ENCODE measurements around the gene ANKRD10. TPM values are rescaled to one million over a fixed set of nuclear protein-coding genes. Genes with fewer than 3 reads are reported as not detected.

ANKRD10 gene
- total and polyA plus RNA-seq, 5 donors: 41.1 to 90.9 (median 61.1) TPM

DNA sequence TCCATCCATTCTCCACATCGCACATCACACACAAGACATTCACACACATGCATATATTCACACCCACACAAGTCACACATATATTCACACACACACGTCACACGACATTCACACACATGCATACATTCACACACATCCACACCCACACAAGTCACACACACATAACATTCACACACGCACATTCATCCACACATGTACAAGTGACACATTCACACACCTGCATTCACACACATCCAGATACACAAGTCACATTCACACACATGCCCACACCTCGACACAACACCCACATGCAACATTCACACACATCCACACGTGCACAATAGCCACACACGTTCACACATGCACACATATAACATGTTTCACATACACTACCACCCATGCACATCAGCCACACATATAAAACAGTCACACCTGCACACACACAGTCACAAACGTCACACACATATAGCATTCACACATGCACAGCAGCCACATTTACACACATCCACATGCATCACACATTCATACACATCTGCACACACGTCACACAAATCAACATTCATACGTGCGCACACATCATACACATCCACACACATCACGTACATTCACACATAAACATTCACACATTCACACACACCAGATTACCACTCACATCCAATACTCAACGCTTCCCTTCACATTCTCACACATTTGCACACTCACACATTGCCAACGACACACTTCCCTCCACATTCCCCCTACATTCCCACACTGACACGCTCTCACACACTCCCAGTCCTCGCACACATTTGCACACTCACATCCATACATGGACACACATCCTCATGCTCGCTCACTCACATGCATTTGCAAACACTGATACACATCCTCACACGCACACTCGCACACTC lies 41.0 kb downstream of the ANKRD10 start:
- 64% methylated on average over 19 of the region's 19 CpGs for WGBS
- ATAC-seq (no peak), DNase-seq (no peak)
- Histone ChIP-seq H3K4me1 (ENCODE audit: control insufficient read depth, insufficient read depth, low read length) (peaks cover 3% of the 10 kb centered on the region), H3K4me3 (ENCODE audit: low read length) (no peak overlapping the region), H3K9me3 (ENCODE audit: control insufficient read depth, low read length) (no peaks in the 10 kb centered on the region), H3K27ac (ENCODE audit: low read length) (no peak overlapping the region), H3K27me3 (ENCODE audit: control insufficient read depth, insufficient read depth) (no peaks in the 10 kb centered on the region)
- intact Hi-C loops (cut with DNase I): loop anchor here in 2 of 4 donors (5.0 kb wide), 1 partner anchor 38 kb away; no protein-coding TSS in a partner anchor

DNA sequence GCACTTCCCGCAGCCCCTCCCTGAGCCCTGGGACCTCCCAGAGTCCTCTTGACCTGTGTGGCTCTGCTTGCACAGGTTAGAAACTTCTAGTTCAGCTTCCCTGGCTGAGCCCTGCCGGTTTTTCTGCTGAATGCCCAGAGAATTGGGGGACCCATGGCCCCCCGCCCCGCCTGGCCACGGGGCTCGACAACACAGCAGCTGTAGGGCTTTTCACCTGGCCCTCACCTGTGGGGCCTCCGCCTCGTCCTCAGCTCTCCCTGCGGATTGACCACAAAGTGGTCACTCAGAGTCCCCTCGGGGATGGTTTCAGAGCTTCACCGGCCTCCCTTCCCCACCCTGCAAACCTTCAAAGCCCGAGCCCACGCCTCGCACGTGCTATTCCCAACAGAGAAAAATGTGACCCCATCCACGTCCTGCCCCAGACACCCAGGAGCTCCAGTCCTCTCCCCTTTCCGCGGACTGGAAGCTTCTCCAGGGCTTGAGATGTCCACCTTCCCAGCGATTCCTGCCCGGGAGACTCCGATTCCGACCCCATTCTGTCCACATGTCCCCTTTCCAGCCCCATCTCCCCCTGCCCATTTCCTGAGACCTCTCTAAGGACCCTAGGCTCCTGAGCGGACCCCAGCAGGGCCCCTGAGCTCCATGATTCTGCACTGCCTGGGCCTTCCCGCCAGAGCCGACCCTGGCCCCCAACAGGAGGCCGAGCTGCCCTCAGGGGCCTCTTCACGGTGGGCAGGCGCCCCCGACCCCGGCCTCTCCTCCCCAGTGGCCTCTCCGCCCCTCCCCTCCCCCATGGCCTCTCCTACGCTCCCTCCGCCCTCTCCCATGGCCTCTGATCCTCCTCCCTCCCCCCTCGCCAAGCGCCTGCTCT lies 41.9 kb downstream of the ANKRD10 start:
- ATAC-seq (no peak), DNase-seq (no peak)
- Histone ChIP-seq H3K27ac (ENCODE audit: low read length) (no peak overlapping the region), H3K4me1 (ENCODE audit: control insufficient read depth, insufficient read depth, low read length) (peaks cover 3% of the 10 kb centered on the region), H3K4me3 (ENCODE audit: low read length) (no peak overlapping the region), H3K27me3 (ENCODE audit: control insufficient read depth, insufficient read depth) (no peaks in the 10 kb centered on the region), H3K9me3 (ENCODE audit: control insufficient read depth, low read length) (no peaks in the 10 kb centered on the region)
- 88% methylated on average over 35 of the region's 35 CpGs for WGBS
- intact Hi-C loops (cut with DNase I): loop anchor here in 2 of 4 donors (5.0 kb wide), 1 partner anchor 39 kb away; no protein-coding TSS in a partner anchor

DNA sequence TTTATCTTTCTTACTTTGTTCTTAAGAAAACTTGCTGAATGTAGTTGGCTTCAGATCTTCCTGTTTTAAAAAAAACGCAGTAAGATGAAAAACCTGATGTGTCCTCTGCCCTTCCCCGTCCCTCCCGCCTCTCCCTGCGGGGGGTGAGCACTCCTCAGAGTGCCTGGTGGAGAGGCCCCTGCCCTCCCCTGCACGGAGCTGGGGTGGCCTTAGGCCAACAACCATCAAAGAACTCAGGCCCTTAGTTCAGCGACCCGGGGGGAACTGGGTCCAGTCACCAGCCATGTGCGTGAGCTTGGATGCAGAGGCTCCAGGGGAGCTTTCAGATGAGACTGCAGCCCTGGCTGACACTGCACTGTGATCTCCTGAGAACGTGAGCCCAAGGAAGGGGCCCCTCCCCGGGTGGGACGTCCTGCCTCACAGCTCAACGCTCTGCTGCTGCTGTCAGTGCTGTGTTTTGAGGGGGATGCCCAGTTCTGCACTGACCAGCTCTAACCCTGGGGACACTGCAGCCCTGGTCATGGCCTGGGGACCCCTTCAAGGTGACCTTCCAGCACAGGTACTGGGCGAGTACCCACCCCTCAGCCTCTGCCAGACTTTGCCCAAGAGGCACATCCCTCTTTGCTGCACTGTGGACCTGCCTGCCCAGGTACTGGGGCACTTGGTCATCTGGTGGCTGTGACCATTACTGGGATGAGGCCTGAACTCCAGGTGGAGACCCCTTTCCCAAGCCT lies 42.7 kb downstream of the ANKRD10 start:
- no peaks in the 10 kb centered on the region for H3K27me3 ChIP-seq (ENCODE audit: control insufficient read depth, insufficient read depth)
- no peaks in the 10 kb centered on the region for H3K9me3 ChIP-seq (ENCODE audit: control insufficient read depth, low read length)
- no peak overlapping the region for H3K4me3 ChIP-seq (ENCODE audit: low read length)
- no peak for ATAC-seq
- 74% methylated on average over 13 of the region's 13 CpGs for WGBS
- no peak for DNase-seq
- intact Hi-C loops (cut with DNase I): loop anchor here in 2 of 4 donors (5.0 kb wide), 1 partner anchor 40 kb away; no protein-coding TSS in a partner anchor
- peaks cover 3% of the 10 kb centered on the region for H3K4me1 ChIP-seq (ENCODE audit: control insufficient read depth, insufficient read depth, low read length)
- H3K27ac ChIP-seq (ENCODE audit: low read length): no peak overlapping the region

DNA sequence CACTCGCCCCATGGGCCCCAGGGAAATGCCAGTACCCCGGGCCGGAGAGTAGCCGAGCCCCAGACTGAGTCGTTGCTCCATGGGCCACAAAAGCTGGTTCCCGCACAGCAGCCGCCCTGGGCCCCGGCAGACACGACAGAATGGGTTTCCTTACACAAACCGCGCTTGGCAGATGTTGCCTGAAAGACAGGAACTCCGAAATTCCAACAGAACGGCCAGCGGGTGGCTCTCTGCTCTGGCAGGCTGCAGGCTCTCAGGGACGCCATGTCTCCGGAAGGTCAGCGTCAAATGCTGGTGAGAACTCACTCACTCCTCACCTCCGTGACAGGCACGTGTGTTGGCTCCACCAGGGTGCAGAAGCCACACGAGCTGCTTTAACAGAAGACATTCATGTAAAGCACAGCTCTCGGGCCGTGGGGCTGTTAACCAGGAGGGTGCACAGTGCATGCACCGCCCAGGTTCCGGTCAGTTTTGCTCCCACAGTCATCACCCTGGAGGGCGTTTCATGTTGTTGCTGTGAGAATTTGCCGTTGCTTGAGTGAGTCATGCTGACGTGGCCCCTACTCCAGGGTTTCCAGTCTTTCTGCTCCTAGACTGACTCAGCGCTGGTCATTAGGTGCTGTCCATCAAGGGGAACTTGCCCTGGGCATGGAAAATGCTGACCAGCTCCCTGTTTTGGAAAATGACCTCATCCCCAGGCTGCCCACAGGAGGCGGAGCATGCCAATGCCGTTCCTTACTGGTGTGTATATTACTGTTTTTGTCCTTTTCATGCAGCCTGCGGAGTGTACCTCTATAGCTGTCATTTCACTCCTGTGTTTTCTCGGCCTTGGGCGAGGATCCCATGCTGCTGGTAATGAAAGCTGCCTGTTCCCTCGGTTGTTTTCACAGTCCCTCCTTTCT lies 44.8 kb downstream of the ANKRD10 start:
- ATAC-seq (peak; percentile 89 to 92), DNase-seq (peak; percentile 85 to 93 (median 91))
- Histone ChIP-seq H3K27ac (ENCODE audit: low read length) (peak overlapping the region; percentile 86), H3K9me3 (ENCODE audit: control insufficient read depth, low read length) (no peaks in the 10 kb centered on the region), H3K4me3 (ENCODE audit: low read length) (peak overlapping the region; percentile 4), H3K4me1 (ENCODE audit: control insufficient read depth, insufficient read depth, low read length) (peaks cover 3% of the 10 kb centered on the region), H3K27me3 (ENCODE audit: control insufficient read depth, insufficient read depth) (no peaks in the 10 kb centered on the region)
- 21% methylated on average over 34 of the region's 34 CpGs for WGBS
- intact Hi-C loops (cut with DNase I): loop anchor here in 2 of 4 donors (5.0 kb wide), 1 partner anchor 42 kb away; no protein-coding TSS in a partner anchor

DNA sequence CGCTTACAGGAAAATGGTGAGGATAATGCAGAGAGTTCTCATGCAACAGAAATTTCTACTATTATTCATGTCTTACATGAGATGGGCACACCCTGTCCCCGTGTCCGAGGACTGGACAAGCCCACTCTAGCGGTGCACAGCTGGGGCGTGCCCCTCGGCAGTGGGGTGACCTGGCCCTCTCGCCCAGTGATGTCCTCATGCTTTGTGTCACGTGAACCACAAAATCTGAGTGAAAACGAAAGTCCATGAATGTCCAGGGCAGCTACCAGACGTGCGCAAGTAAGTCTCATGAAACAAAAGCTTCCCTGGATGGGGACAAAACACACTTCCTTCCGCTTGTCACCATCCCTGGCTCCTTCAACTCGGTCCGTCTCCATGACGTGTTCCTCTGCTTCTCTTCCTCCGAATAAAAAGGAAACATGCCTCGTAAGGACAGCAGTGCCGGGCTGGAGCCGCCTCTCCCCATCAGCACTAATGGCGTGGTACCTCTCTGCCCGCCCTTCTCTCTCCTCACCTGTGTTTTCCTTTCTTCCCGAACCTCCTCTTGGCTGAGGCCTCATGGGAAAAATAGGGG lies 45.6 kb downstream of the ANKRD10 start:
- Histone ChIP-seq H3K9me3 (ENCODE audit: control insufficient read depth, low read length) (no peaks in the 10 kb centered on the region), H3K27me3 (ENCODE audit: control insufficient read depth, insufficient read depth) (no peaks in the 10 kb centered on the region), H3K4me1 (ENCODE audit: control insufficient read depth, insufficient read depth, low read length) (peaks cover 3% of the 10 kb centered on the region), H3K4me3 (ENCODE audit: low read length) (peak overlapping the region; percentile 4), H3K27ac (ENCODE audit: low read length) (peak overlapping the region; percentile 86)
- ATAC-seq: peak; percentile 17 to 49
- WGBS: 66% methylated on average over 22 of the region's 22 CpGs
- DNase-seq: peak in 1 of 3 donors; percentile 57
- intact Hi-C loops (cut with DNase I): no loop called here

DNA sequence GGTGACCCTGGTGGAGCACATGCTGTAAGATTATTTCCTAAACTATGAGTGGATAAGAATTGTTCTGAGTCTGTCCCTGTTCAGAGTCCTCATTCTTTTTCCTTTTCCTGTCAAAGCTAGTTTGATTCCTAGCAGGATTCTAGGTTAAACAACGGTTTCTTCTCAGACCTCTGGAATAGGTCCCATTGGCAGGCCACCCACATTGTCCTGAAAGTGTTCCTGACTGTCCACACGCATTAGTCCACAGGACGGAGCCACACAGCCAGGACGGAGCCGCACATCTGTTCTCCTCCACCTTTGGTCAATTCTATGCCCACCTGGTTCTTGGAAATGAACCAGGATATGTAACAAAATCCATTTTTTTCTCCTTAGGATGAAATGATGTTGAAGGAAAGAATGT lies 46.1 kb downstream of the ANKRD10 start:
- Histone ChIP-seq H3K4me3 (ENCODE audit: low read length) (no peak overlapping the region), H3K9me3 (ENCODE audit: control insufficient read depth, low read length) (no peaks in the 10 kb centered on the region), H3K4me1 (ENCODE audit: control insufficient read depth, insufficient read depth, low read length) (peaks cover 3% of the 10 kb centered on the region), H3K27me3 (ENCODE audit: control insufficient read depth, insufficient read depth) (no peaks in the 10 kb centered on the region), H3K27ac (ENCODE audit: low read length) (peak overlapping the region; percentile 14)
- ATAC-seq (no peak), DNase-seq (no peak)
- WGBS: 66% methylated on average over 5 of the region's 5 CpGs
- intact Hi-C loops (cut with DNase I): no loop called here

DNA sequence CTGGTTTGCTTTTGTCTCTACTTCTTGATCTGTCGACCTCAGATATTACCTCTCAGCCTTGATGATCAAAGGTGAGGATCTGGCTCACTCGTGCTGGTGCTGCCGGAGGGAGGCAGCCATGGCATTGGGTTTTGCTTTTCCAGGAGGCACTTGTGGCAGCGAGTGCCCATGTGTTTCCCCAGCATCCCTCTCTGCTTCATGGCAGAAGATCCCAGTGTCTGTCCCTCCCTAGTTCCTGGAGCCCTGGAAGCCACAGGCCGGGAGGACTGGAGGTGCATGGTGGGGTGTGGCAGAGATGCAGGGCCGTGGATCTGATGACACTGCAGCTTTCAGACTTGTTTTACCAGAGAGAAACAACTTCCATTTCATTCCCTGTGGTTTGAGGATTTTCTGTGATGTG lies 47.5 kb downstream of the ANKRD10 start:
- no peaks in the 10 kb centered on the region for H3K27me3 ChIP-seq (ENCODE audit: control insufficient read depth, insufficient read depth)
- no peak overlapping the region for H3K27ac ChIP-seq (ENCODE audit: low read length)
- peaks cover 3% of the 10 kb centered on the region for H3K4me1 ChIP-seq (ENCODE audit: control insufficient read depth, insufficient read depth, low read length)
- DNase-seq (no peak), ATAC-seq (no peak)
- no peaks in the 10 kb centered on the region for H3K9me3 ChIP-seq (ENCODE audit: control insufficient read depth, low read length)
- intact Hi-C loops (cut with DNase I): no loop called here
- 87% methylated on average over 6 of the region's 6 CpGs for WGBS
- no peak overlapping the region for H3K4me3 ChIP-seq (ENCODE audit: low read length)

DNA sequence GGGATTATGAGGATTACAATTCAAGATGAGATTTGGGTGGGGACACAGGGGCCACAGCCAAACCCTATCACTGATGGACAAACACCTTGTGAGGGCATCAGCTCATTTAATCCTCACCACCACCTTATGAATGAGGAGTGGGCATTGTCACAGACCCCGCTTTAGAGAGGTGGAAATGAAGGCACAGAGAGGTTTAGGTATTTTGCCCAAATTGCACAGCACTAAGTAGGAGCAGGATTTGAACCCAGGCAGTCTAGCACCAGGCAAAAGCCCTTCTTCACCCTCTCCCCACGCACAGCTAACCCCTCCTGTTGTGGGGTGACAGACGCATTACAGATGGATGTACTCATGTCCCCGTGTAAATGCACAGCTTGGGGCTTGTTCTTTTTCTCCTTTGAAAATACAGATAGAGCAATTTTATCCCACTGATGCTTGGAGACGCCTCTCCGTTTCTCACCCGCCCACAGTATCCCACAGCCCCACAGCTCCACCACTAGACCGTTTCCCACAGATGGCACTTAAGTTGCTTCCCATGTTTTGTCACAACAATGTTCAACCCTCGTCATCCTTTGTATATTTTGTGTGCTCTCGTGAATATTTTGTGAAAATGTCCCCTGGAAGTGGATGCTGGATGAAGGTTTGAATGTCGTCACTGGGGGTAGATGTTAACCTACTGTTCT lies 48.2 kb downstream of the ANKRD10 start:
- ATAC-seq (no peak), DNase-seq (no peak)
- no peaks in the 10 kb centered on the region for H3K9me3 ChIP-seq (ENCODE audit: control insufficient read depth, low read length)
- peaks cover 3% of the 10 kb centered on the region for H3K4me1 ChIP-seq (ENCODE audit: control insufficient read depth, insufficient read depth, low read length)
- no peaks in the 10 kb centered on the region for H3K27me3 ChIP-seq (ENCODE audit: control insufficient read depth, insufficient read depth)
- 80% methylated on average over 11 of the region's 11 CpGs for WGBS
- no peak overlapping the region for H3K4me3 ChIP-seq (ENCODE audit: low read length)
- intact Hi-C loops (cut with DNase I): no loop called here
- no peak overlapping the region for H3K27ac ChIP-seq (ENCODE audit: low read length)

DNA sequence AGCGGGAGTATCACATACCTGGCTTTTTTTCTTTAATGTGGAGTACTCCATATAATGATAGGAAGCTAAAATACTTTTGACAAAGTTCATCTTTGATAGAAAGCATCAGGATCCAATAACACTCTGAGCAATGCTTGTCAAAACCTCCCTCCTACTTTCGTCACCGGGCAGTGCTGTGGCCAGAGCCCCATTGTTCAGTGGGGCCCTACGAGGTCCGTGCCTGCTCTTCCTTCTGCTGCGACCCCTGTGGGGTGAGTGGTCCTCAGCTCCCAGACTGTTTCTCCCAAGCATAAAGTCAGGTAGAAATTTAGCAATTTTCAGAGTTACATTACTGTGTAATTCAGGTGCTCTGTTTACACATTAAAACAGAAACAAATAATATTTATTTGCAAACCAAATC lies 51.2 kb downstream of the ANKRD10 start:
- 82% methylated on average over 6 of the region's 6 CpGs for WGBS
- H3K4me3 ChIP-seq (ENCODE audit: low read length): no peak overlapping the region
- no peak for DNase-seq
- H3K4me1 ChIP-seq (ENCODE audit: control insufficient read depth, insufficient read depth, low read length): no peaks in the 10 kb centered on the region
- intact Hi-C loops (cut with DNase I): no loop called here
- no peaks in the 10 kb centered on the region for H3K27me3 ChIP-seq (ENCODE audit: control insufficient read depth, insufficient read depth)
- ATAC-seq: no peak
- H3K9me3 ChIP-seq (ENCODE audit: control insufficient read depth, low read length): no peaks in the 10 kb centered on the region
- no peak overlapping the region for H3K27ac ChIP-seq (ENCODE audit: low read length)

Measured in right cardiac atrium (tissue), 5 donors.